ENCODE measurements around the gene PPIE.
"Not testable (repeated sequence)": the region's sequence is repeated elsewhere in the genome, so short reads cannot be mapped to it uniquely, and the experiment has no call there.

Gene PPIE

GRCh38 chr1:39758556-39759435 lies 20.1 kb downstream of the PPIE start:
- DNase-seq (ENCODE audit: low read depth in 2 of 2), result no peak

- DNase-seq (ENCODE audit: low read depth in 2 of 2), result no peak
These were observed 20.7 kb downstream of the PPIE start for GRCh38 chr1:39759436-39759726.

GRCh38 chr1:39760074-39761008 lies 21.7 kb downstream of the PPIE start:
- DNase-seq (ENCODE audit: low read depth in 2 of 2), result no peak

GRCh38 chr1:39761016-39761415 lies 22.3 kb downstream of the PPIE start:
- no peak for DNase-seq (ENCODE audit: low read depth in 2 of 2)

GRCh38 chr1:39761557-39762260 lies 23.0 kb downstream of the PPIE start:
- DNase-seq (ENCODE audit: low read depth in 2 of 2), result no peak

- no peak for DNase-seq (ENCODE audit: low read depth in 2 of 2)
These were observed 24.2 kb downstream of the PPIE start for GRCh38 chr1:39762550-39763540.

- not testable (repeated sequence) for DNase-seq (ENCODE audit: low read depth in 2 of 2)
These were observed 25.1 kb downstream of the PPIE start for GRCh38 chr1:39763619-39764374.

- not testable (repeated sequence) for DNase-seq (ENCODE audit: low read depth in 2 of 2)
These were observed 25.8 kb downstream of the PPIE start for GRCh38 chr1:39764512-39764911.

GRCh38 chr1:39766466-39766865 lies 27.8 kb downstream of the PPIE start:
- not testable (repeated sequence) for DNase-seq (ENCODE audit: low read depth in 2 of 2)

- not testable (repeated sequence) for DNase-seq (ENCODE audit: low read depth in 2 of 2)
These were observed 30.8 kb downstream of the PPIE start for GRCh38 chr1:39769502-39769901.

GRCh38 chr1:39770100-39771021 lies 31.7 kb downstream of the PPIE start:
- peak; percentile 19 to 23 for DNase-seq (ENCODE audit: low read depth in 2 of 2)

GRCh38 chr1:39771022-39771532 lies 32.4 kb downstream of the PPIE start, which contains the start of gene OXCT2:
OXCT2 (minus strand) TSS chr1:39771348; CDS start chr1:39771255, 93 bp downstream.
- DNase-seq (ENCODE audit: low read depth in 2 of 2), result not testable (repeated sequence)

GRCh38 chr1:39773369-39773979 lies 34.8 kb downstream of the PPIE start:
- DNase-seq (ENCODE audit: low read depth in 2 of 2), result not testable (repeated sequence)

GRCh38 chr1:39775141-39775540 lies 36.5 kb downstream of the PPIE start:
- DNase-seq (ENCODE audit: low read depth in 2 of 2), result not testable (repeated sequence)

GRCh38 chr1:39775676-39776399 lies 37.2 kb downstream of the PPIE start:
- DNase-seq (ENCODE audit: low read depth in 2 of 2), result not testable (repeated sequence)

- DNase-seq (ENCODE audit: low read depth in 2 of 2), result no peak
These were observed 37.7 kb downstream of the PPIE start for GRCh38 chr1:39776400-39776713.

- no peak for DNase-seq (ENCODE audit: low read depth in 2 of 2)
These were observed 38.2 kb downstream of the PPIE start for GRCh38 chr1:39776886-39777285.

- no peak for DNase-seq (ENCODE audit: low read depth in 2 of 2)
These were observed 38.6 kb downstream of the PPIE start for GRCh38 chr1:39777306-39777705.

Measured in stimulated activated CD4-positive, alpha-beta T cell treated with anti-CD3 and anti-CD28 coated beads, Interleukin-4, amount 100 ng/mL, for 48 hours (primary cell).